Trophoblast cell (in vitro differentiated cells and primary cell): Measurements from ENCODE around the gene KPTN.

Experiments
- DNase-seq, 2 donors: peaks; one replicate each; pipeline ENCODE4 v3.0.0-alpha.2; 2016
- H2AFZ ChIP-seq: 2 replicates; pipeline ENCODE4 v1.6.1; 2013; ENCODE audit warnings: low read length, moderate library complexity, mild to moderate bottlenecking; ENCODE audit not compliant: insufficient read depth, poor library complexity
- H2AK5ac ChIP-seq: 2 replicates; pipeline ENCODE4 v1.6.1; 2013; ENCODE audit warnings: mild to moderate bottlenecking, low read length
- H2BK120ac ChIP-seq: 2 replicates; pipeline ENCODE4 v1.6.1; 2013; ENCODE audit warnings: low read length, mild to moderate bottlenecking, moderate library complexity; ENCODE audit not compliant: insufficient read depth, poor library complexity
- H2BK12ac ChIP-seq: 2 replicates; pipeline ENCODE4 v1.6.1; 2013; ENCODE audit warnings: mild to moderate bottlenecking, low read length, moderate library complexity
- H2BK5ac ChIP-seq: 2 replicates; pipeline ENCODE4 v1.6.1; 2013; ENCODE audit warnings: low read length, low read depth, moderate library complexity, mild to moderate bottlenecking; ENCODE audit not compliant: poor library complexity
- H3K14ac ChIP-seq: 2 replicates; pipeline ENCODE4 v1.6.1; 2013; ENCODE audit warnings: mild to moderate bottlenecking, low read length
- H3K18ac ChIP-seq: 2 replicates; pipeline ENCODE4 v1.6.1; 2013; ENCODE audit warnings: mild to moderate bottlenecking, low read length
- H3K23ac ChIP-seq: 2 replicates; pipeline ENCODE4 v1.6.1; 2013; ENCODE audit warnings: low read length
- H3K27ac ChIP-seq: 2 replicates; pipeline ENCODE4 v1.5.1; 2013; ENCODE audit warnings: low read depth, mild to moderate bottlenecking, inconsistent platforms, low read length, moderate library complexity
- H3K27me3 ChIP-seq: 2 replicates; pipeline ENCODE4 v1.6.1; 2013; ENCODE audit warnings: inconsistent platforms, mild to moderate bottlenecking, low read length, moderate library complexity; ENCODE audit not compliant: insufficient read depth
- H3K36me3 ChIP-seq, 2 experiments: 1 replicate in 1 of 2; 2 replicates in 1 of 2; pipeline ENCODE4 v1.6.1; 2013; ENCODE audit warnings: low read length in 2 of 2, mild to moderate bottlenecking in 2 of 2, moderate library complexity in 1 of 2; ENCODE audit not compliant: insufficient read depth in 2 of 2, control insufficient read depth in 1 of 2
- H3K4ac ChIP-seq: 2 replicates; pipeline ENCODE4 v1.6.1; 2013; ENCODE audit warnings: low read depth, mild to moderate bottlenecking, low read length, moderate library complexity
- H3K4me1 ChIP-seq, 2 experiments: 1 replicate in 1 of 2; 2 replicates in 1 of 2; pipeline ENCODE4 v1.6.1; 2013; ENCODE audit warnings: low read length in 2 of 2, mild to moderate bottlenecking in 2 of 2, moderate library complexity in 1 of 2; ENCODE audit not compliant: insufficient read depth in 2 of 2, control insufficient read depth in 1 of 2
- H3K4me2 ChIP-seq: 2 replicates; pipeline ENCODE4 v1.6.1; 2013; ENCODE audit warnings: inconsistent platforms, mild to moderate bottlenecking, low read length, moderate library complexity
- H3K4me3 ChIP-seq: 2 replicates; pipeline ENCODE4 v1.5.1; 2013; ENCODE audit warnings: mild to moderate bottlenecking, low read depth, low read length, inconsistent platforms
- H3K79me1 ChIP-seq: one replicate; pipeline ENCODE4 v1.6.1; 2013; ENCODE audit warnings: low read length
- H3K79me2 ChIP-seq: 2 replicates; pipeline ENCODE4 v1.6.1; 2013; ENCODE audit warnings: low read length, mild to moderate bottlenecking; ENCODE audit not compliant: control insufficient read depth, insufficient read depth, poor library complexity
- H3K9ac ChIP-seq: 2 replicates; pipeline ENCODE4 v1.6.1; 2013; ENCODE audit warnings: mild to moderate bottlenecking, low read length
- H3K9me3 ChIP-seq: 2 replicates; pipeline ENCODE4 v1.6.1; 2013; ENCODE audit warnings: low read depth, mild to moderate bottlenecking, control low read depth, inconsistent platforms, low read length; ENCODE audit not compliant: insufficient read depth
- H4K12ac ChIP-seq: 2 replicates; pipeline ENCODE4 v1.6.1; 2013; ENCODE audit warnings: low read depth, mild to moderate bottlenecking, low read length, moderate library complexity
- H4K8ac ChIP-seq: 2 replicates; pipeline ENCODE4 v1.6.1; 2013; ENCODE audit warnings: low read depth, mild to moderate bottlenecking, low read length, moderate library complexity
- H4K91ac ChIP-seq: one replicate; pipeline ENCODE4 v1.6.1; 2013; ENCODE audit warnings: low read depth, mild to moderate bottlenecking, low read length, moderate library complexity
- WGBS: extraction: QIAGEN DNeasy Blood & Tissue Kit; methylation state at CpG from one replicate; pipeline ENCODE4 v1.1.7; 2013; ENCODE audit warnings: missing lambda C conversion rate; ENCODE audit not compliant: insufficient read length, insufficient coverage; ENCODE audit errors: extremely low coverage; 5-methylcytosine and 5-hydroxymethylcytosine counted together

The KPTN gene

GRCh38 chr19:47523473-47523872 lies 39.5 kb upstream of the KPTN start:
- H2BK5ac ChIP-seq = no peak overlapping the region
- no peaks in the 10 kb centered on the region for H3K79me1 ChIP-seq
- no peak overlapping the region for H3K4me2 ChIP-seq
- H3K9me3 ChIP-seq = no peaks in the 10 kb centered on the region
- H3K27me3 ChIP-seq = no peaks in the 10 kb centered on the region
- peaks cover 0 to 2% of the 10 kb centered on the region in 2 experiments for H3K4me1 ChIP-seq
- no CpG with 5 or more reads among the region's 7 CpGs for WGBS
- no peak overlapping the region for H3K4me3 ChIP-seq
- H4K91ac ChIP-seq = no peak overlapping the region
- no peak overlapping the region for H4K8ac ChIP-seq
- H2AFZ ChIP-seq = no peak overlapping the region
- no peaks in the 10 kb centered on the region for H3K36me3 ChIP-seq
- H3K9ac ChIP-seq = no peak overlapping the region
- DNase-seq = no peak
- no peaks in the 10 kb centered on the region for H3K79me2 ChIP-seq
- H3K14ac ChIP-seq = no peak overlapping the region
- H2BK120ac ChIP-seq = no peak overlapping the region
- H3K4ac ChIP-seq = no peak overlapping the region
- no peak overlapping the region for H3K27ac ChIP-seq
- H2AK5ac ChIP-seq = no peak overlapping the region
- H3K23ac ChIP-seq = no peak overlapping the region
- H3K18ac ChIP-seq = no peak overlapping the region
- peak overlapping the region; percentile 23 for H2BK12ac ChIP-seq
- no peak overlapping the region for H4K12ac ChIP-seq

- Histone ChIP-seq H3K36me3 (no peaks in the 10 kb centered on the region), H3K14ac (no peak overlapping the region), H3K27me3 (no peaks in the 10 kb centered on the region)
Observed at GRCh38 chr19:47521473-47522180, 37.6 kb upstream of the KPTN start.

GRCh38 chr19:47520839-47521238 lies 36.8 kb upstream of the KPTN start:
- H4K91ac ChIP-seq = no peak overlapping the region
- no peak overlapping the region for H3K23ac ChIP-seq
- H2BK12ac ChIP-seq = no peak overlapping the region
- no peak overlapping the region for H4K8ac ChIP-seq
- no peak overlapping the region for H2BK5ac ChIP-seq
- peaks cover 0 to 2% of the 10 kb centered on the region in 2 experiments for H3K4me1 ChIP-seq
- no CpG with 5 or more reads among the region's 6 CpGs for WGBS
- H3K27ac ChIP-seq = no peak overlapping the region
- no peaks in the 10 kb centered on the region for H3K79me1 ChIP-seq
- H3K14ac ChIP-seq = no peak overlapping the region
- H3K9me3 ChIP-seq = no peaks in the 10 kb centered on the region
- H3K18ac ChIP-seq = no peak overlapping the region
- H2BK120ac ChIP-seq = no peak overlapping the region
- no peak for DNase-seq
- no peak overlapping the region for H3K4me3 ChIP-seq
- H2AK5ac ChIP-seq = no peak overlapping the region
- no peak overlapping the region for H3K9ac ChIP-seq
- no peaks in the 10 kb centered on the region for H3K36me3 ChIP-seq
- no peak overlapping the region for H3K4me2 ChIP-seq
- no peaks in the 10 kb centered on the region for H3K79me2 ChIP-seq
- H3K4ac ChIP-seq = no peak overlapping the region
- no peak overlapping the region for H2AFZ ChIP-seq
- H3K27me3 ChIP-seq = no peaks in the 10 kb centered on the region
- no peak overlapping the region for H4K12ac ChIP-seq

More at GRCh38 chr19:47521473-47522180, 37.6 kb upstream of the KPTN start:
- Histone ChIP-seq H3K4me2 (no peak overlapping the region), H2BK12ac (no peak overlapping the region), H3K9me3 (no peaks in the 10 kb centered on the region), H2AFZ (no peak overlapping the region), H3K27ac (no peak overlapping the region), H4K8ac (no peak overlapping the region), H4K91ac (no peak overlapping the region), H2BK5ac (no peak overlapping the region), H3K4me3 (no peak overlapping the region), H3K79me1 (no peaks in the 10 kb centered on the region), H3K4ac (no peak overlapping the region), H3K9ac (no peak overlapping the region), H2BK120ac (no peak overlapping the region), H3K79me2 (no peaks in the 10 kb centered on the region), H3K18ac (no peak overlapping the region), H3K23ac (no peak overlapping the region), H4K12ac (no peak overlapping the region), H2AK5ac (no peak overlapping the region), H3K4me1 (peaks cover 0 to 2% of the 10 kb centered on the region in 2 experiments)
- no peak for DNase-seq
- no CpG with 5 or more reads among the region's 20 CpGs for WGBS

- Histone ChIP-seq H2BK120ac (no peak overlapping the region), H2BK5ac (no peak overlapping the region), H3K79me1 (peaks cover 3% of the 10 kb centered on the region), H3K14ac (no peak overlapping the region), H3K4me2 (no peak overlapping the region), H4K91ac (no peak overlapping the region), H3K4me3 (no peak overlapping the region), H3K23ac (no peak overlapping the region), H2BK12ac (no peak overlapping the region), H3K36me3 (no peaks in the 10 kb centered on the region), H3K4ac (no peak overlapping the region), H3K9me3 (no peaks in the 10 kb centered on the region), H2AK5ac (no peak overlapping the region), H3K27ac (no peak overlapping the region), H2AFZ (no peak overlapping the region), H4K12ac (no peak overlapping the region), H4K8ac (no peak overlapping the region), H3K9ac (no peak overlapping the region), H3K18ac (no peak overlapping the region), H3K27me3 (no peaks in the 10 kb centered on the region), H3K4me1 (peaks cover 0 to 2% of the 10 kb centered on the region in 2 experiments), H3K79me2 (no peaks in the 10 kb centered on the region)
- WGBS = no CpG with 5 or more reads among the region's 10 CpGs
- no peak for DNase-seq
Observed at GRCh38 chr19:47520343-47520806, 36.4 kb upstream of the KPTN start.
